GM12872 (cell line): ENCODE measurements around the gene CADM1.

Experiments used
- CTCF ChIP-seq: IDR thresholded peaks from 3 replicates; pipeline ENCODE4 v1.5.1; 2011; ENCODE audit warnings: low read depth, mild to moderate bottlenecking, low read length, moderate library complexity; ENCODE audit not compliant: insufficient read depth

CADM1 gene

DNA sequence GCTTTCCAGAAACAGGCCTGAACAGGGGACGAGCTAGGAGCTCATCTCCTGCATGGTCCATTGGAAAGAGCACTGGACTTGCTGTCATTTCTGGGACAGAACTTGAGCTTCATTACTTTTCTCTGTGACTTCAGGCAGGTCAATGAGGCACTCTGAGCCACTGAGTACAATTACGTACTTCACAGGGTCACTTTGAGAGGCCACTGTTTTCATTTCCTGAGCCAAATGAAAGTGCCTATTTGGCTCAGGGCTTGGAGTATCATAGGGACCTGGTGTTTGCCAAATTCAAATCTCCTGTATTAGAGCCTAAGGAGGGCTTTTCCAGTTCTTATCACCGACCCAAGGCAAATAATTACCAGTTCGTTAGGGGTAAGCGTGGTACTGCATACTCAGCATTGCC, 319.3 kb downstream of the CADM1 start:
- no peak for TF ChIP-seq CTCF

DNA sequence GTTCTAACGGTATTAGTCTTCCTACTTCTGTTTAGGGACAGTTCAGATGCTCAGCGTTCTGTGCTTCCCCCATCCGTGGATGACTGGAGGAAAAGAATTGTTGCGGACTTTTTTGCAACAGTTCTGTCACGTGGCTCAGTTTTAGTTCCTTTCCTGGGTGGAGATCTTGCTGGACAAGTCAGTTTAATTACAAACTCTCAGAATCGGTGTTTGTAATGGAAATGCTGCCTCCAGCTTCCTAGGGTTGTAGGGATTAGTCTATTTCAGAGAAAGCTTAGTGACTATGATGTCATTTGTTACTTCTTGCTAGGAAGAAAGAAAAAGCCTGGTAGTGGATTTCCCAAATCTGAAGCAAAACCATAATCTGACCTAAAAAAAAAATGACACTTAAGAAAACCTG, 320.4 kb downstream of the CADM1 start:
- TF ChIP-seq CTCF = no peak

- TF ChIP-seq CTCF = no peak
Observed at GRCh38 chr11:115183136-115183535, 321.1 kb downstream of the CADM1 start.

- no peak for TF ChIP-seq CTCF
Observed at GRCh38 chr11:115182282-115182955, 321.8 kb downstream of the CADM1 start.

DNA sequence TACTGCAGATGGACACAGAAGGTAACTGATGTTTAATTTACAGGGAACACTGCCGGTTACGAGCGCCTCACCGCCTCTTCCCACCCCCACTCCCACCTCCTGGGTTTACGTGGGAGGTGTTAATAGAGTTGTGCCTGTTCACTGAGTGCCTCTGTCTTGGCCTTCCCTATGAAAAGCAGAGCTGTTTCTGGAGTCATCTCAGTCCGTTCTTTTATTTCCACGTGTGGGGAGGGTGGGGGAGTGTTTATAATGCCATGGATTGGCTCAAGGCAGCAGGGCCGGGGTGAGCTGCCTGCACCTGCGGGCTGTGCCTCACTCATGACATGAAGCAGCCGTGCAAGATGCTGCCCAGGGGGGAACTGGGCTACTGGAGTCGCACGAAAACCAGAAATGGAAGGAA, 322.7 kb downstream of the CADM1 start:
- TF ChIP-seq CTCF = no peak

- TF ChIP-seq CTCF = no peak
Observed at GRCh38 chr11:115180272-115180671, 323.9 kb downstream of the CADM1 start.

DNA sequence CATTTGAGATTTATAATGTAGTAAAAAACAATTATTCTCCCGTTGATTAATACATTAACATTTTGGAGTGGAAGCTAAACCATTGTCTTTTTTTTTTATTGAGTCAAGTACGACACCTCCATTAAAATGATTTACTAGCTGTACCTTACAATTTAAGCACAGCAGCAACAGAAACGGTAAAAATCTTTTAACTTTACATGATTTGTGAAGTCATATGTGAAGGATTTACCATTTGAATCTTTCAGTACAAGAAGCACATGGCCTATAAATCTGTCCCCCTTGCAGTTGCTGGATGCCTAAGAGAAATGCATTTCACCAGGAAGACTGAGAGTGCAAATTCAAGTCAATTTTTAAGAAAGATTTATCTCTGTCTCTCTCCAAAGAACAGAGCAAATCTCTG, 324.6 kb downstream of the CADM1 start:
- no peak for TF ChIP-seq CTCF
